Mesothelial cell of epicardium (in vitro differentiated cells): Measurements from ENCODE around the gene TAS1R1. TPM values are rescaled to one million over a fixed set of nuclear protein-coding genes. Genes with fewer than 3 reads are reported as not detected.

Source experiments
- DNase-seq, 2 experiments: peaks; one replicate each; pipeline ENCODE4 v3.0.0; 2021; ENCODE audit warnings: low spot score in 2 of 2; ENCODE audit not compliant: unreplicated experiment in 2 of 2
- H3K27ac Mint-ChIP-seq: 2 replicates; pipeline ENCODE4 v1.8.0; 2021; ENCODE audit warnings: mixed read lengths
- H3K27me3 Mint-ChIP-seq: 2 replicates; pipeline ENCODE4 v1.8.0; 2021; ENCODE audit warnings: low read depth, mixed read lengths
- H3K36me3 Mint-ChIP-seq: 2 replicates; pipeline ENCODE4 v1.8.0; 2021; ENCODE audit warnings: mixed read lengths
- H3K4me1 Mint-ChIP-seq: 2 replicates; pipeline ENCODE4 v1.8.0; 2021; ENCODE audit warnings: mixed read lengths
- H3K4me3 Mint-ChIP-seq: 2 replicates; pipeline ENCODE4 v1.8.0; 2021; ENCODE audit warnings: mild to moderate bottlenecking, moderate library complexity, mixed read lengths
- H3K9me3 Mint-ChIP-seq: 2 replicates; pipeline ENCODE4 v1.8.0; 2021; ENCODE audit warnings: mixed read lengths
- total RNA-seq: library from RNA; stranded (reverse); gene quantifications from 3 replicates; pipeline ENCODE4 v1.2.1, GENCODE V29; 2021
- TF ChIP-seq, protein P1 (sequence below): fragments of 200-600 bp; sonication (generic); IDR thresholded peaks from one replicate; pipeline ENCODE4 v1.5.0; 2021; ENCODE audit warnings: antibody characterized with exemption; ENCODE audit not compliant: unreplicated experiment

The TAS1R1 gene
- not detected in 3 replicates for total RNA-seq

DNA sequence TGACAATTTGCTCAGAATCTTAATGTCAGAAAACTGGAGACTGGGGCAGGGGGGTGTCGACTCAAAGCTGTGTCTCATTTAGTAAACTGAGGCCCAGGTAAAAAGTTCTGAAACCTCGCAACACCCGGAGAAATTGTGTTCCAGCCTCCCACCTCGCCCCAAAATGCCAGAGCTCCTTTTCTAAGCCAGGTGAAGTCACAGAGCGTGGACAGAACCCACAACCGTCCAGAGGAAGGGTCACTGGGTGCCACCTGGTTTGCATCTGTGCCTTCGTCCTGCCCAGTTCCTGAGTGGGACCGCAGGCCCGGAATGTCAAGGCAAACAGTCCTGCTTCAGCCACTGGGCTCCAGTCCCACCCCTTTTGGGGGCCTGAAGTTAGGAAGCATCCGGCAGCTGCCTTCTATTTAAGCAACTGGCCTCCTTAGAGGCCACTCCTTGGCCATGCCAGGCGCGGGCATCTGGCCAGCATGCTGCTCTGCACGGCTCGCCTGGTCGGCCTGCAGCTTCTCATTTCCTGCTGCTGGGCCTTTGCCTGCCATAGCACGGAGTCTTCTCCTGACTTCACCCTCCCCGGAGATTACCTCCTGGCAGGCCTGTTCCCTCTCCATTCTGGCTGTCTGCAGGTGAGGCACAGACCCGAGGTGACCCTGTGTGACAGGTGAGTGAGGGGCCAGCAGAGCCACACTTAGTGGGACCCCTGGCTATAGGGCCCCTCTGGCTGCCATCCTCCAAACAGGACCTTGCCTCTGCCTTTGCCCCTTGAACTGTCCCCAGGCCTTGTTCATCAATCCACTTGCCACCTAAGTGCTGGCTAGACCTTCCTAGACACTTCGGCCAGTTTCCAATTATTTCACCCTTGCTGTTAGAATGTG is at the start of gene TAS1R1:
TAS1R1 (plus strand) TSS at position 401 of the 872 bp plus-strand sequence; CDS start at position 468, 67 bp downstream.
- peaks cover 14% of the 10 kb centered on the region for H3K4me1 Mint-ChIP-seq
- H3K4me3 Mint-ChIP-seq = peak within 1 kb of the TSS; percentile 79
- no peaks in the 10 kb centered on the region for H3K27me3 Mint-ChIP-seq
- peaks cover 3% of the 10 kb centered on the region for H3K36me3 Mint-ChIP-seq
- no peak for DNase-seq
- H3K27ac Mint-ChIP-seq = peak within 1 kb of the TSS; percentile 64
- TF ChIP-seq, protein P1, sequence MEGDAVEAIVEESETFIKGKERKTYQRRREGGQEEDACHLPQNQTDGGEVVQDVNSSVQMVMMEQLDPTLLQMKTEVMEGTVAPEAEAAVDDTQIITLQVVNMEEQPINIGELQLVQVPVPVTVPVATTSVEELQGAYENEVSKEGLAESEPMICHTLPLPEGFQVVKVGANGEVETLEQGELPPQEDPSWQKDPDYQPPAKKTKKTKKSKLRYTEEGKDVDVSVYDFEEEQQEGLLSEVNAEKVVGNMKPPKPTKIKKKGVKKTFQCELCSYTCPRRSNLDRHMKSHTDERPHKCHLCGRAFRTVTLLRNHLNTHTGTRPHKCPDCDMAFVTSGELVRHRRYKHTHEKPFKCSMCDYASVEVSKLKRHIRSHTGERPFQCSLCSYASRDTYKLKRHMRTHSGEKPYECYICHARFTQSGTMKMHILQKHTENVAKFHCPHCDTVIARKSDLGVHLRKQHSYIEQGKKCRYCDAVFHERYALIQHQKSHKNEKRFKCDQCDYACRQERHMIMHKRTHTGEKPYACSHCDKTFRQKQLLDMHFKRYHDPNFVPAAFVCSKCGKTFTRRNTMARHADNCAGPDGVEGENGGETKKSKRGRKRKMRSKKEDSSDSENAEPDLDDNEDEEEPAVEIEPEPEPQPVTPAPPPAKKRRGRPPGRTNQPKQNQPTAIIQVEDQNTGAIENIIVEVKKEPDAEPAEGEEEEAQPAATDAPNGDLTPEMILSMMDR = no peak
- no peaks in the 10 kb centered on the region for H3K9me3 Mint-ChIP-seq

DNA sequence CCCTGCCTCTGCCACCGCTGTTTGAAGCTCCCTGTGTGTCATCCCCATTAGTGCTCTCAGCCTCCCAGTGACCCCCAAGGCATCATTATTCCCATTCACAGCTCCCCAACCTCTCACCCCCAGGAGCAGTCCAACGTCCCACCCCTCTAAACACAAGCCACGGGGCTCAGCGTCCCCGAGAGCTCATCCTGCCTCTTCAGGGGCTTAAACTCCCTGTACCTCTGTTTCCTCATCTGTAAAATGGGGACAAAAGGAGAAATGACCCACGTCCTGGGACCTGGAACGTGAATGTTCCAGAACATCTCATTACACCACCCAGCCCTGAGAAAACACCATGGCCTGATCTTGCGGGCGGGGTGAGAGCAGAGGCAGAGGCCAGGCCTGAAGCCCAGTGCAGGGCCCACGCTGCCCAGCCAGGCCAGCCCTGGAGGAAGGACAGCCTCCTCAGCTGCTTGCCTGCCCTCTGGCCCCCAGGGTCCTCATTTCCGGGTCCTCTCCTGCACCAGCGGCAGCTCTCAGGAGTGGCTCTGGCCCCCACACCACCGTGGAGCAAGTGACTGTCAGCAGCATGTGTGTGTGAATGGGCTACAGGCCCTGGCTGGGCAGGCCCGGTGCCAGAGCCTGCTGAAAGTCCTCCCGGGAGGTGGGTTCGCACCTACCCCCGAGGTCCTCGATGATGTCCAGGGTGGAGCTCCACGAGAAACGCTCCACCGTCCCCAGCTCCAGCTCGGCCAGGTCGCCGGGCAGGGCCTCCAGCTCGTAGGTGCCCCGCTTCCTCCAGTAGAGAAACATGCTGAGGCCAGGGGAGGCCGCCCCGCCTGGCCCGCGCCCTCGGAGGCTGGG is 49.5 kb upstream of the TAS1R1 start:
- Mint-ChIP-seq H3K4me3 (no peak overlapping the region), H3K36me3 (no peaks in the 10 kb centered on the region), H3K27me3 (no peaks in the 10 kb centered on the region), H3K27ac (no peak overlapping the region), H3K4me1 (peaks cover 10% of the 10 kb centered on the region), H3K9me3 (no peaks in the 10 kb centered on the region)
- TF ChIP-seq, protein P1 = no peak
- no peak for DNase-seq

DNA sequence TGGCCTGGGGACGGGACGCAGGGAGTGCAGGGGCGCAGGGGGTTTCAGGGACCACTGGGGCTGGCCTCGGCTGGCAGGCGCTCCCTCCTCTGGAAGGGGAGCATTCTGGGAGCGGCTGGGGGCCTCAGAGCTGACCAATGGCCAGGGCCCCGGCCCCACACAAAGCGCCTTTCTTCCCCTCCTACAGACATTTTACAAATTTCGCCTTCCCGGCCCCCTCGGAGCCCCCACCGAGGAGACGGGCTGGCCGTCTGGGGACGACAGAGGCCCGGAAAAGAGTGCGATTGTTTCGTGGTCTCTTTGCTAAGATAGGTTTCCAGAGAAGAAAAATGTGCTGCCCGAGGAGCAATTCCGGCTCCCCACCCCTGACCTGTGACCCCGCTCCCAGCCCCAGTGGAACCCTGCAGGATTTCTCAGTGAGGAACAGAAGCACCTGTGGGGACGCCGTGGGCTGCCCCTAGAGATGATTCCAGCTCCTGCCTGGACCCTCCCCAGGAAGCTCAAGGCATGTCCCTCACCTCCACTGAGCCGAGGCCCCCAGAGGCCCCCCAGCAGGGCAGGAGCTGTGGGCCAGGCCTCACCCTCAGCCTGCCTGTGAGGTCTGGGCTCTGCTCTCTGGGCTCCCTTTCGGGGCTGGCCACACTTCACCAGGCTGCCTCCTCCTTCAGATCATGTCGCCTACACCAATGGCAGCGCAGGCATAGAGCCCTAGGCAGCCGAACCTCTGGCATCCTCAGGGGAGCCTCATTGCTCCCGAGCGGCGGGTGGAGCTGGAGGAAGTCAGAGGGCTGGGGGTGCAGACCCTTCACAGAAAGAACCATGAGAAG is 48.7 kb upstream of the TAS1R1 start:
- no peaks in the 10 kb centered on the region for H3K9me3 Mint-ChIP-seq
- no peaks in the 10 kb centered on the region for H3K36me3 Mint-ChIP-seq
- peaks cover 6% of the 10 kb centered on the region for H3K4me1 Mint-ChIP-seq
- H3K4me3 Mint-ChIP-seq = no peak overlapping the region
- H3K27me3 Mint-ChIP-seq = no peaks in the 10 kb centered on the region
- DNase-seq = no peak
- H3K27ac Mint-ChIP-seq = no peak overlapping the region
- TF ChIP-seq, protein P1 = no peak

DNA sequence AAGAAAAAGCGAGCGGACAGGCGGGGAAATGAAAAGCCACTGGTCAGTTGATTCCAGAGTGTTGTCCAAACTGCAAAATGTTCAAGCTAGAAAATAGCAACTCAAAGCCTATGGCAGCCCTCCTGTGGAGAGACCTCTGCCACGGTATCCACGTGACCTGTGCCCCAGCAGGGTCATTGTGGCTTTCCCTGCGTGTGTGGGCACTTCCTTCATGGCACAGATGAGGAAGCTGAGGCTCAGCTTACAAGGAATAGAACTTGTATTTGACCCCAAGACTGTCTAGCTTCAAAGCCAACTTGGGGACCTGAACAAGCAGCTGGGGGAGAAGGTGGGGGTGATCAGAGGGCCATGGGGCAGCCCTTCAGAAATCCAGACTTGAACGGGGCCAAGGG is 48.1 kb upstream of the TAS1R1 start:
- TF ChIP-seq, protein P1 = no peak
- Mint-ChIP-seq H3K27ac (no peak overlapping the region), H3K4me1 (peaks cover 12% of the 10 kb centered on the region), H3K9me3 (no peaks in the 10 kb centered on the region), H3K4me3 (no peak overlapping the region), H3K27me3 (no peaks in the 10 kb centered on the region), H3K36me3 (no peaks in the 10 kb centered on the region)
- DNase-seq = no peak

DNA sequence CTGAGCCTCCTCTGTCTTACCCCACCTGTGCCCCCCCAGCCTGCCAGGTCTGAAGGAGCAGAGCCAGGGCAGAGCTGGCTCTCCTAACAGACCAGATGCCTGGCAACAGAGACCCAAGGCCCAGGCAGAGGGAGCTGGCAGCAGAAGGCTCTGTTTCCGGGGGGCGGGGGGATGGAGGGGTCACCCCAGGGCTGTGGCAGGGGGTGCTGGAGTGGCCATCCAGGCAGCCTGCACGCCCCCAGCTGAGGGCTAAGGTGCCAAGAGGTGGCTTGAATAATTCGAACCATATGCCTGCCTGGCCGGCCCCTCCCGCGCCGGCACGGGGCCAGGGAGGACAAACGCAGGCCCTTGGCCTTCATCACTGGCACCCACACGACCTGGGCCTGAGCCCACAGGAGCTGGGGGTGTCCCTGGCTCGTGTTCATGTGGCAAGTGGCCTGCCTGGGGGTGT is 47.6 kb upstream of the TAS1R1 start:
- no peaks in the 10 kb centered on the region for H3K36me3 Mint-ChIP-seq
- H3K27ac Mint-ChIP-seq = no peak overlapping the region
- no peaks in the 10 kb centered on the region for H3K9me3 Mint-ChIP-seq
- no peak for DNase-seq
- H3K4me1 Mint-ChIP-seq = peaks cover 15% of the 10 kb centered on the region
- no peaks in the 10 kb centered on the region for H3K27me3 Mint-ChIP-seq
- H3K4me3 Mint-ChIP-seq = no peak overlapping the region
- TF ChIP-seq, protein P1 = no peak
